ENCODE measurements around the gene PDZD2.

GRCh38 chr5:32147236-32147635, 508.3 kb downstream of the PDZD2 start:
- no peak for TF ChIP-seq EZH2 (IDR thresholded peaks at IDR 0.05)
- no peak for TF ChIP-seq CTCF (IDR thresholded peaks at IDR 0.05)

All from neural progenitor cell (in vitro differentiated cells).